Measurements from ENCODE around the gene MACF1.

DNA sequence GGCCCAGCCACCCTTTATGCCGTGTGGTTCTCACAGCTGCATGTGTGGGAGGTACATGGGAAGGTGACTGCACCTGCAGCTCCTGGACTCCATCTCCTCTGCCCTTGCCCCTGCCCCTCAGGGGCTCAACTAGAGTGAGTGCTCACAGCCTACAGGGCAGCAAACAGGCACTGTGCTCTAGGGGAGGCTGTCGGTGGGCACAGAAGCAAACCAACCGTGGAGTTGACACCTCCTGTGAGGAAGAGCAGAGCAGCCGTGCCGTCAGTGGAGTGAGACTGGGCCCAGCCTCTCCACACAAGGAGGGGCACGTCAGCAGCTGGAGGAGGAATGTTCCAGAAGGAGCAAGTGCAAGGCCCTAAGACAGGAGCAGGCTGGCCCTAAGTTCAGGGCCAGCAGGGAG, 319.7 kb downstream of the MACF1 start:
- TF ChIP-seq CTCF (IDR thresholded peaks at IDR 0.05) = no peak
- no peak for TF ChIP-seq POLR2A (IDR thresholded peaks at IDR 0.05)
- TF ChIP-seq EP300 (IDR thresholded peaks at IDR 0.05) = no peak
